ENCODE measurements around the gene CCDC82.

The CCDC82 gene

GRCh38 chr11:96306933-96307775 is 82.6 kb downstream of the CCDC82 start:
- H3K9me2 ChIP-seq (replicated peaks; ENCODE audit: insufficient read depth, low read length), result no peaks in the 10 kb centered on the region
- no peak overlapping the region for H3K9ac ChIP-seq (ENCODE audit: low read length)
- no peak overlapping the region for H3K27ac ChIP-seq (ENCODE audit: low read length)
- TF ChIP-seq EZH2 (optimal IDR thresholded peaks at IDR 0.05; ENCODE audit: low read depth, low read length) (no peak), EZH2phosphoT487 (IDR thresholded peaks at IDR 0.05; ENCODE audit: low read length) (no peak)
- TF ChIP-seq, protein P1, sequence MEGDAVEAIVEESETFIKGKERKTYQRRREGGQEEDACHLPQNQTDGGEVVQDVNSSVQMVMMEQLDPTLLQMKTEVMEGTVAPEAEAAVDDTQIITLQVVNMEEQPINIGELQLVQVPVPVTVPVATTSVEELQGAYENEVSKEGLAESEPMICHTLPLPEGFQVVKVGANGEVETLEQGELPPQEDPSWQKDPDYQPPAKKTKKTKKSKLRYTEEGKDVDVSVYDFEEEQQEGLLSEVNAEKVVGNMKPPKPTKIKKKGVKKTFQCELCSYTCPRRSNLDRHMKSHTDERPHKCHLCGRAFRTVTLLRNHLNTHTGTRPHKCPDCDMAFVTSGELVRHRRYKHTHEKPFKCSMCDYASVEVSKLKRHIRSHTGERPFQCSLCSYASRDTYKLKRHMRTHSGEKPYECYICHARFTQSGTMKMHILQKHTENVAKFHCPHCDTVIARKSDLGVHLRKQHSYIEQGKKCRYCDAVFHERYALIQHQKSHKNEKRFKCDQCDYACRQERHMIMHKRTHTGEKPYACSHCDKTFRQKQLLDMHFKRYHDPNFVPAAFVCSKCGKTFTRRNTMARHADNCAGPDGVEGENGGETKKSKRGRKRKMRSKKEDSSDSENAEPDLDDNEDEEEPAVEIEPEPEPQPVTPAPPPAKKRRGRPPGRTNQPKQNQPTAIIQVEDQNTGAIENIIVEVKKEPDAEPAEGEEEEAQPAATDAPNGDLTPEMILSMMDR (IDR thresholded peaks at IDR 0.05; ENCODE audit: low read length), result no peak
- no peaks in the 10 kb centered on the region for H3K4me1 ChIP-seq (ENCODE audit: low read length)
- no peaks in the 10 kb centered on the region for H3F3A ChIP-seq (ENCODE audit: insufficient read depth, low read length)
- no peaks in the 10 kb centered on the region for H3K36me3 ChIP-seq (replicated peaks; ENCODE audit: insufficient read depth, low read length)
- no peaks in the 10 kb centered on the region for H3K27me3 ChIP-seq (replicated peaks; ENCODE audit: insufficient read depth, low read length)
- H3K9me3 ChIP-seq (replicated peaks; ENCODE audit: insufficient read depth, low read length), result no peaks in the 10 kb centered on the region
- no peak overlapping the region for H3K4me2 ChIP-seq (ENCODE audit: low read depth, low read length)
- no peak overlapping the region for H2AFZ ChIP-seq (ENCODE audit: low read length)
- no peak for DNase-seq
- H3K4me3 ChIP-seq (ENCODE audit: low read length), result no peak overlapping the region
- no peaks in the 10 kb centered on the region; the same call in 1 of the 2 replicates for H4K20me1 ChIP-seq (ENCODE audit: insufficient read depth, low read length)
- peaks cover 93% of the 10 kb centered on the region for H3K79me2 ChIP-seq (ENCODE audit: low read length)

GRCh38 chr11:96306600-96306932 is 83.1 kb downstream of the CCDC82 start:
- H3K9ac ChIP-seq (ENCODE audit: low read length), result no peak overlapping the region
- H2AFZ ChIP-seq (ENCODE audit: low read length), result no peak overlapping the region
- no peaks in the 10 kb centered on the region for H3K4me1 ChIP-seq (ENCODE audit: low read length)
- DNase-seq, result no peak
- H3K36me3 ChIP-seq (replicated peaks; ENCODE audit: insufficient read depth, low read length), result no peaks in the 10 kb centered on the region
- H3K9me2 ChIP-seq (replicated peaks; ENCODE audit: insufficient read depth, low read length), result no peaks in the 10 kb centered on the region
- no peaks in the 10 kb centered on the region; the same call in 1 of the 2 replicates for H4K20me1 ChIP-seq (ENCODE audit: insufficient read depth, low read length)
- H3K27me3 ChIP-seq (replicated peaks; ENCODE audit: insufficient read depth, low read length), result no peaks in the 10 kb centered on the region
- no peak overlapping the region for H3K27ac ChIP-seq (ENCODE audit: low read length)
- H3K79me2 ChIP-seq (ENCODE audit: low read length), result peaks cover 95% of the 10 kb centered on the region
- TF ChIP-seq EZH2 (optimal IDR thresholded peaks at IDR 0.05; ENCODE audit: low read depth, low read length), result no peak
- TF ChIP-seq, protein P1 (IDR thresholded peaks at IDR 0.05; ENCODE audit: low read length), result no peak
- TF ChIP-seq EZH2phosphoT487 (IDR thresholded peaks at IDR 0.05; ENCODE audit: low read length), result no peak
- H3F3A ChIP-seq (ENCODE audit: insufficient read depth, low read length), result no peaks in the 10 kb centered on the region
- H3K4me3 ChIP-seq (ENCODE audit: low read length), result no peak overlapping the region
- no peak overlapping the region for H3K4me2 ChIP-seq (ENCODE audit: low read depth, low read length)
- no peaks in the 10 kb centered on the region for H3K9me3 ChIP-seq (replicated peaks; ENCODE audit: insufficient read depth, low read length)

DNA sequence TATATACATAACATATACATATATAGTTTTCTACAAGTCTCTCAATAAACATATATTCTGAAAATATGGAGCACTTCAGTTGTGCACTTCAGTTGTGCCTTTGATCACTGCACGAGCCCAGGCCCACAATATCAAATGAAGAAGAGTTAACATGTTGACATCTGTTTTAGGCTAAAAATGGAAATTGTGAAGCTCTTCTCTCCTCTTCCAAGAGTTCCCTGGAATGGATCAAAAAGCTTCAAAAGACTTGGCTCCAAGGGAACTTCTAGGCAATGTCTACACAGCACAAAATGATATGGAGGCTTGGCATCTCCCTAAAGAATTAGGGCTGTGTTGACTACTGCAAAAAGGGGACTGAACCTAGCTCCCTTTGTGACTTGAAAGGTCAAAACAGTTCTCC is 83.6 kb downstream of the CCDC82 start:
- Histone ChIP-seq H3K4me1 (ENCODE audit: low read length) (no peaks in the 10 kb centered on the region), H3K27ac (ENCODE audit: low read length) (no peak overlapping the region), H3K79me2 (ENCODE audit: low read length) (peaks cover 96% of the 10 kb centered on the region)

More for the DNA sequence above, 83.6 kb downstream of the CCDC82 start:
- H3K9me3 ChIP-seq (replicated peaks; ENCODE audit: insufficient read depth, low read length), result no peaks in the 10 kb centered on the region
- H2AFZ ChIP-seq (ENCODE audit: low read length), result no peak overlapping the region
- TF ChIP-seq EZH2 (optimal IDR thresholded peaks at IDR 0.05; ENCODE audit: low read depth, low read length), result no peak
- no peak for TF ChIP-seq EZH2phosphoT487 (IDR thresholded peaks at IDR 0.05; ENCODE audit: low read length)
- TF ChIP-seq, protein P1 (IDR thresholded peaks at IDR 0.05; ENCODE audit: low read length), result no peak
- H4K20me1 ChIP-seq (ENCODE audit: insufficient read depth, low read length), result no peaks in the 10 kb centered on the region; the same call in 1 of the 2 replicates
- no peaks in the 10 kb centered on the region for H3K27me3 ChIP-seq (replicated peaks; ENCODE audit: insufficient read depth, low read length)
- DNase-seq, result no peak
- H3K4me2 ChIP-seq (ENCODE audit: low read depth, low read length), result no peak overlapping the region
- no peaks in the 10 kb centered on the region for H3K9me2 ChIP-seq (replicated peaks; ENCODE audit: insufficient read depth, low read length)
- no peak overlapping the region for H3K9ac ChIP-seq (ENCODE audit: low read length)
- no peaks in the 10 kb centered on the region for H3F3A ChIP-seq (ENCODE audit: insufficient read depth, low read length)
- H3K36me3 ChIP-seq (replicated peaks; ENCODE audit: insufficient read depth, low read length), result no peaks in the 10 kb centered on the region
- no peak overlapping the region for H3K4me3 ChIP-seq (ENCODE audit: low read length)
